Type B pancreatic cell (in vitro differentiated cells): ENCODE data around the gene ZDHHC14. TPM values are rescaled to one million over a fixed set of nuclear protein-coding genes. Genes with fewer than 3 reads are reported as not detected.

Experiments
- DNase-seq: peaks from one replicate; pipeline ENCODE4 v3.0.0; 2021; ENCODE audit warnings: mixed read lengths; ENCODE audit not compliant: unreplicated experiment; ENCODE audit errors: extremely low spot score
- H3K27ac Mint-ChIP-seq: 2 replicates; pipeline ENCODE4 v1.8.0; 2021; ENCODE audit warnings: mild to moderate bottlenecking, mixed read lengths
- H3K27me3 Mint-ChIP-seq: 2 replicates; pipeline ENCODE4 v1.8.0; 2021; ENCODE audit warnings: mixed read lengths
- H3K36me3 Mint-ChIP-seq: 2 replicates; pipeline ENCODE4 v1.8.0; 2021; ENCODE audit warnings: mixed read lengths
- H3K4me1 Mint-ChIP-seq: one replicate; pipeline ENCODE4 v1.8.0; 2021; ENCODE audit warnings: mixed read lengths; ENCODE audit not compliant: unreplicated experiment
- H3K4me3 Mint-ChIP-seq: 2 replicates; pipeline ENCODE4 v1.8.0; 2021; ENCODE audit warnings: mild to moderate bottlenecking, mixed read lengths
- H3K9me3 Mint-ChIP-seq: 2 replicates; pipeline ENCODE4 v1.8.0; 2021; ENCODE audit warnings: mixed read lengths
- total RNA-seq: library from RNA; stranded (reverse); gene quantifications from 2 replicates; pipeline ENCODE4 v1.2.1, GENCODE V29; 2021; ENCODE audit warnings: low replicate concordance
- TF ChIP-seq, protein P1 (sequence below): fragments of 200-600 bp; sonication (generic); conservative IDR thresholded peaks from 2 replicates; pipeline ENCODE4 v1.5.0; 2021; ENCODE audit warnings: antibody characterized with exemption, mild to moderate bottlenecking

The ZDHHC14 gene
- total RNA-seq, 1 donor from 2014 or later: 11.1 TPM

DNA sequence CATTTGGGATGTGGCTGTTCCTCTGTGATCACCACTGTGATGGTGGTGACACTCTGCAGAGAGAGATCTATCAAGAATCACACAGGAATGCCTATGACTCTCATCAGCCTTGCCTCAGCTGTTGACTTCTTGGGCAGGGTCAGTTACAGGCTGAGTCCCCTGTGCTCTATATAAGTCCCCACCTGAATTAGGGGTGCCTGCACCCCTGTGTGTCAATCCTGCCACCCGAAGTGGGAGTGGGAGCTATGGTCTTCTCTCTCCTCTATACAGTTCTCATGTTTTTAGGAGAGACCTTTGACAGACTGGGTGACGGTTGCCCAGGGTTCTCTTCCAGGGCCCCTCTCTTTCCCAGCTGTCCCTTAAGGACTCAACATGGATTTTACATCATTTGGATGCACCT lies 173.8 kb downstream of the ZDHHC14 start:
- H3K4me3 Mint-ChIP-seq: no peak overlapping the region
- no peak overlapping the region for H3K27ac Mint-ChIP-seq
- TF ChIP-seq, protein P1, sequence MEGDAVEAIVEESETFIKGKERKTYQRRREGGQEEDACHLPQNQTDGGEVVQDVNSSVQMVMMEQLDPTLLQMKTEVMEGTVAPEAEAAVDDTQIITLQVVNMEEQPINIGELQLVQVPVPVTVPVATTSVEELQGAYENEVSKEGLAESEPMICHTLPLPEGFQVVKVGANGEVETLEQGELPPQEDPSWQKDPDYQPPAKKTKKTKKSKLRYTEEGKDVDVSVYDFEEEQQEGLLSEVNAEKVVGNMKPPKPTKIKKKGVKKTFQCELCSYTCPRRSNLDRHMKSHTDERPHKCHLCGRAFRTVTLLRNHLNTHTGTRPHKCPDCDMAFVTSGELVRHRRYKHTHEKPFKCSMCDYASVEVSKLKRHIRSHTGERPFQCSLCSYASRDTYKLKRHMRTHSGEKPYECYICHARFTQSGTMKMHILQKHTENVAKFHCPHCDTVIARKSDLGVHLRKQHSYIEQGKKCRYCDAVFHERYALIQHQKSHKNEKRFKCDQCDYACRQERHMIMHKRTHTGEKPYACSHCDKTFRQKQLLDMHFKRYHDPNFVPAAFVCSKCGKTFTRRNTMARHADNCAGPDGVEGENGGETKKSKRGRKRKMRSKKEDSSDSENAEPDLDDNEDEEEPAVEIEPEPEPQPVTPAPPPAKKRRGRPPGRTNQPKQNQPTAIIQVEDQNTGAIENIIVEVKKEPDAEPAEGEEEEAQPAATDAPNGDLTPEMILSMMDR: no peak
- no peaks in the 10 kb centered on the region for H3K36me3 Mint-ChIP-seq
- no peaks in the 10 kb centered on the region for H3K9me3 Mint-ChIP-seq
- DNase-seq: no peak
- H3K4me1 Mint-ChIP-seq: peaks cover 26% of the 10 kb centered on the region
- H3K27me3 Mint-ChIP-seq: peaks cover 3% of the 10 kb centered on the region

- Mint-ChIP-seq H3K36me3 (no peaks in the 10 kb centered on the region), H3K4me1 (peaks cover 26% of the 10 kb centered on the region), H3K4me3 (peak overlapping the region; percentile 34), H3K27me3 (peaks cover 3% of the 10 kb centered on the region), H3K27ac (peak overlapping the region; percentile 47), H3K9me3 (no peaks in the 10 kb centered on the region)
- TF ChIP-seq, protein P1: no peak
- no peak for DNase-seq
These were observed 174.6 kb downstream of the ZDHHC14 start for GRCh38 chr6:157555455-157556143.

DNA sequence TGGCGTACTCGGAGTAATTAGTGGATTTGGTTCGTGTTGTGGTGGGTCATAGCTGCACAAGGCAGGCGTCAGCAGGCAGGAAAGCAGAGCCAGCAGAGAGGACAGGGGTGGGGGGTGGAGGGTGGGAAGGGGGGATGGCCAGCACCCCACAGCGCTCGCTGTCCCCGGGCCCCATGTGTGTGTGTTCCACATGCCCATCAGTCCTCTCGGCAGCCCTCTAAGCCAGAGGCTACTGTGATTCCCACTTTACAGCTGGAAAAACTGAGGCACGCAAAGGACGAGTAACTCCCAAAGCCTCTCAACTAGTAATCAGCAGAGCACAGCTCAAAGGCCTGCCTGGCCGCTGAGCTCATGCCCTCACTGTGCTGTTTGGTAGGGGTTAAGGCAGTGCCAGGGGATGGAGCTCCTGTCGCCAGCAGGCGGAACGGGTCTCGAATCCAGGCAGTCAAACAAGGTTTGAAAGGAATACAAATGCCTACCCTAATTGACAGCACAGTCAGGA lies 175.2 kb downstream of the ZDHHC14 start:
- DNase-seq: no peak
- H3K4me1 Mint-ChIP-seq: peaks cover 26% of the 10 kb centered on the region
- H3K9me3 Mint-ChIP-seq: no peaks in the 10 kb centered on the region
- peaks cover 3% of the 10 kb centered on the region for H3K27me3 Mint-ChIP-seq
- TF ChIP-seq, protein P1: no peak
- no peaks in the 10 kb centered on the region for H3K36me3 Mint-ChIP-seq
- H3K4me3 Mint-ChIP-seq: peak overlapping the region; percentile 11
- peak overlapping the region; percentile 10 for H3K27ac Mint-ChIP-seq

DNA sequence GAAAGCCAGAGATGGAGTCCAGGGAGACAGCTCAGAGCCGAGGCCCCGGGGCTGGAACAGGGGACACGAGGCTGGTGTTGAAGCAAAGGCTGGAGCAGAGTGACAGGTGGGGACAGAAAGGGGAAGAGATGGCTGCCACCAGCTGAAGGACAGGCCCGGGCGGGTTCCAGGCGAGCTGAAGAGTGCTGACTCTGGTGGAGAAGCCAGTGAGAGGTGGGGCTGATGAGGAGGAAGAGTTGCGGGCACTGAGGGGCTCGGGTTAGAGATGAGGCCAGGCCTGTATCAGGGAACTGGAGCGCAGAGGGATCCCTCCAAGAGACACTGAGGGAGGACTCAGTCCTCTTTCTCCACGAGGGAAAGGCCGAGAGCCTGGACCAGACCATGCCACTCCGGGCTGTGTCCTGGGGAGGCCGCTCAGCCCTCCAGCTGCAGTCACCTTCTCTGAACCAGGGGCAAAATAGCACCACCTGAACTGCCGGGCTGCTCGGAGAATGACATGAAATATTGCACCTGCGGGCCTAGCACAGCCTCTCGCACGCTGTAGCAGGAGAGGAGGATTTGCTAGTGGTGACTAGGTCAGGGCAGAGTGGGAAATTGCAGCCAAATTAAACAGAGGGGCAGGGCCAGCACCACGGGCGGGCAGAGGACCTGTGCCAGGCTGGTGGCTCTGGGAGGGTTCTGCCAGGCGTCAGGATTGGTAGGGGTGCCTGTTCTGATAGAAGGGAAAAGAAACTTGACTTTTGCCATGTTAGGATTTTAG lies 175.9 kb downstream of the ZDHHC14 start:
- H3K36me3 Mint-ChIP-seq: no peaks in the 10 kb centered on the region
- H3K4me3 Mint-ChIP-seq: peak overlapping the region; percentile 11
- TF ChIP-seq, protein P1: no peak
- H3K27me3 Mint-ChIP-seq: peaks cover 3% of the 10 kb centered on the region
- H3K9me3 Mint-ChIP-seq: no peaks in the 10 kb centered on the region
- peaks cover 25% of the 10 kb centered on the region for H3K4me1 Mint-ChIP-seq
- no peak for DNase-seq
- H3K27ac Mint-ChIP-seq: peak overlapping the region; percentile 10

- H3K27ac Mint-ChIP-seq: no peak overlapping the region
- H3K9me3 Mint-ChIP-seq: no peaks in the 10 kb centered on the region
- peaks cover 20% of the 10 kb centered on the region for H3K4me1 Mint-ChIP-seq
- peaks cover 3% of the 10 kb centered on the region for H3K27me3 Mint-ChIP-seq
- H3K36me3 Mint-ChIP-seq: no peaks in the 10 kb centered on the region
- no peak for DNase-seq
- TF ChIP-seq, protein P1: no peak
- no peak overlapping the region for H3K4me3 Mint-ChIP-seq
These were observed 176.6 kb downstream of the ZDHHC14 start for GRCh38 chr6:157557559-157557958.
